GM10266 (cell line): ENCODE data around the gene C1orf198.
"Not testable (repeated sequence)": the region's sequence is repeated elsewhere in the genome, so short reads cannot be mapped to it uniquely, and the experiment has no call there.

ENCODE experiments used
- DNase-seq: peaks from one replicate; pipeline ENCODE4 v3.0.0; 2012; ENCODE audit errors: extremely low spot score
- TF ChIP-seq, protein P1 (sequence below): IDR thresholded peaks from 2 replicates; pipeline ENCODE4 v1.5.1; 2012; ENCODE audit warnings: mild to moderate bottlenecking, low read depth; ENCODE audit not compliant: control insufficient read depth, insufficient read depth; ENCODE audit errors: missing control alignments

C1orf198 gene

DNA sequence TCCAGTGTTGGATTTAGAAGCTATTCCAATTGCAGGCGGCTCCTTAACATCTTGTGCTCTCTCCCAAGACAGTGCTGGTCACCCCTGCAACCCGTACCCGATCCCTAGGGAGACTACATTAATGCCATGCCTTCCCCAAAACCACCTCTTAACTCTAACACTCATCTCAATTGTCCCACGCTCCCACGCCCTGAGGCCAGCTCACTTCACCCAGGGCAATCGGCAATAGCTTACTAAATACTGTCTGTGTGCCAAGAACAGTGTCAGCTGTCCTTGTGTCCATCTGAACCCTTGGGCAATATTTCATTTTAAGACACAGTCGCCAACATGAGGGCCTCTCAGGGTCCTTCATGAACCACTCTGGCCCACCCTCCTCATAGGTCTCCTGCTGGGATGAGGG lies 13.9 kb downstream of the C1orf198 start:
- TF ChIP-seq, protein P1, sequence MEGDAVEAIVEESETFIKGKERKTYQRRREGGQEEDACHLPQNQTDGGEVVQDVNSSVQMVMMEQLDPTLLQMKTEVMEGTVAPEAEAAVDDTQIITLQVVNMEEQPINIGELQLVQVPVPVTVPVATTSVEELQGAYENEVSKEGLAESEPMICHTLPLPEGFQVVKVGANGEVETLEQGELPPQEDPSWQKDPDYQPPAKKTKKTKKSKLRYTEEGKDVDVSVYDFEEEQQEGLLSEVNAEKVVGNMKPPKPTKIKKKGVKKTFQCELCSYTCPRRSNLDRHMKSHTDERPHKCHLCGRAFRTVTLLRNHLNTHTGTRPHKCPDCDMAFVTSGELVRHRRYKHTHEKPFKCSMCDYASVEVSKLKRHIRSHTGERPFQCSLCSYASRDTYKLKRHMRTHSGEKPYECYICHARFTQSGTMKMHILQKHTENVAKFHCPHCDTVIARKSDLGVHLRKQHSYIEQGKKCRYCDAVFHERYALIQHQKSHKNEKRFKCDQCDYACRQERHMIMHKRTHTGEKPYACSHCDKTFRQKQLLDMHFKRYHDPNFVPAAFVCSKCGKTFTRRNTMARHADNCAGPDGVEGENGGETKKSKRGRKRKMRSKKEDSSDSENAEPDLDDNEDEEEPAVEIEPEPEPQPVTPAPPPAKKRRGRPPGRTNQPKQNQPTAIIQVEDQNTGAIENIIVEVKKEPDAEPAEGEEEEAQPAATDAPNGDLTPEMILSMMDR, result no peak
- no peak for DNase-seq

DNA sequence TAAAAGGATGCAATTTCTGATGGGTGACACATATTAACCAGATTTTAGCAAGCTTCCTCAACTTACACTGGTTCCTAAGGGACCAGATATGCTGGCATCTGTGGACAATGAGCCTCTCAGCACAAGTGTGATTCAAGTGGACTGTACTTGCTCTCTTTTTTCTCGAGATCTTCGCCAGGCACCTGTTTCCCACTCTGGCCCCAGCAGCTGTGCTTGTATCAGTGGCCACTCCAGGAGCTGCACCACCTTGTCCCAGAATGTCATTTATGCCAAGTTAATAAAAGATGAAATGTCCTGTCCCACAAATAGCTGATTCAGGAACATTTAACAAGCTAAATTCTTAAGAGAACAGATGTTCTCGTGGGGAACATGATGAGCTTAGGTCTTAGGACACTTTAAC lies 14.6 kb downstream of the C1orf198 start:
- TF ChIP-seq, protein P1, result no peak
- no peak for DNase-seq

DNA sequence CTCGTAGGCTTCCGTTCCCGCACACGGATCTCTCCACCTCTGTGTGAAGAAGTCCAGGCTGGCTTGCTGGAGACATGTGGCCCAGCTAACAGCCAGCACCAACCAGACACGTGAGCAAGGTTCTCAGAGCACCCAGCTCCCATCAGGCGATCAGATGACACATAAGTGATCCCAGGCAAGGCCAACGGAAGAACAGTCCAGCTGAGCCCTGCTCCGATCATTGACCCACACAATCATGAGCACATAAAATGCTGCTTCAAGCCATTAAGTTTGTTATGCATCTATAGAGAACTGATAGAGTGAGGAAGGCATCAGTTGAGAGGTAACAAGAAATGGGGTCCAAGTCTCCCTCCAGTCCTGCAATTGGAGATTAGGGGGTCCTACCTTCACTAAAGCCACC lies 15.4 kb downstream of the C1orf198 start:
- TF ChIP-seq, protein P1, result no peak
- DNase-seq, result no peak

DNA sequence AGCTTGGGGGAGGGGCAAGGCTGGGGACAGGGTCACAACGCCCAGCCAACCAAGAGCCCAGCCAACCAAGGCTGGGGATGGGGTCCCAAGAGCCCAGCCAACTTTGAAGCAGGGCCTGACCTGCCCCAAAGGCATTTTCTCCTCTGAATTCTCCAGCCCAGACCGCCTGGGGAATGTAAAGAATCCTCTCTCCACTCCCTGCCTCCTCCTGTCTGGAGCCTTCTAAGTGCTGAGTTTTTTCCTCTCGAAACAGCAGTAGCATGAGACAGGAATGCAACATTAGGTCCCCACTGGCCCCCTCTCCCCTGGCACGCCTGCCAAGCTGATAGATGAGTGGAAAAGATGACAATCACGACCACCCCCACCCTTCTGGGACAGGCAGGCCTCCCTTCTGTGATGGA lies 17.0 kb downstream of the C1orf198 start:
- DNase-seq, result no peak
- TF ChIP-seq, protein P1, result no peak

DNA sequence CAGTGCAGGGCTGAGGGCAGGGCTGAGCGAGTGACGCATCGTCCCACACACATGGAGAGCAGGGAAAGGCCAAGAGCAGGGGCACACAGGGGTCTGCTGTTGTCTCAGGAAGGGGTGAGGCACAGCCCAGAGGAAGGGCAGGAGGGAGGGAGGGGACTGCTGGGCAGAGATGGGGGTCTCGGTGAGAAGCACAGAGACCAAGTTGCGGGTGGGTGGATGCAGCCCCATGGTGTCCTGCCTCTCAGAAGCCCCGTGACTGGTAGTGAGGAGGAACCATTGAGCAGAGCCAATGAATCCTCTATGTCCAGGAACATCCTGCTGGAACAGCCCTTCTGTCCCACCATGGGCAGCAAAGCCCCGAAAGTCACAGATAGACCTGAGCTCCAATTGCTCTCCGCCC lies 17.8 kb downstream of the C1orf198 start:
- DNase-seq, result no peak
- TF ChIP-seq, protein P1, result no peak

DNA sequence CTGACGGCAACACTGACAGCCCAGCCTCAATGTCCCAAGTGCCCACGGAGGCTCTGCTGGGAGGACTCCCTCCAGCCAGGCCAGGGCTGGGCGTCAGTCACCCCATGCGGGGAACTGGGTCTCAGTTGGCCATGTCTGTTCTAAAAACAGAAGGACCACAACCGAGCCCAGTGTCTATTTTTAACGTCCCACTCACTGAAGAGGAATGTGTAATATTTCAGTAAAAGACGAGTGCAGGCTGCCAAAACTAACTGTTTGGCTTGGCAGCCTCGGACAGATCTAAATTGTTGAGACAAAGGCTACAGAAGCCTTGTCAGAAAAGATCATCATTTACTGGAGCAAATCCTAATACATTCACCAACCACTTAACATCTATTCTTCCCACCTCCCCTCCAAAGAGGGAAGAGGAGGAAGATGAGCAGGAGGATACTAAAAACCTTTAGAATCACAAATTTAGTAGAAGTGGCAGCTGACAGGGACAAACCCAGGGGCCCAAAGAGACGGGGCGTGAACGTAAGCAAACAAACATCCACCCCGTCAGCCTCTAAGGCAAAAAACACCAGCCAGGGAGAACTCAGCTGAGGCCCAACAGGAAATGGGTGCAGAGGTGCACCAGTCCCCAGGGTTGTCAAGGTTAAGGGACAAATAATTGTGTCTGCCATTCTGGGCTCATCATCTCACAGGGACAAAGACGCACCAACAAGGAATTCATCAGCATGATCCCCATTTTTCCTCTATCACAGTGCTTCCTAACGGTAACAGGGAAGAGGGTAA lies 18.7 kb downstream of the C1orf198 start:
- TF ChIP-seq, protein P1, result no peak
- DNase-seq, result no peak

DNA sequence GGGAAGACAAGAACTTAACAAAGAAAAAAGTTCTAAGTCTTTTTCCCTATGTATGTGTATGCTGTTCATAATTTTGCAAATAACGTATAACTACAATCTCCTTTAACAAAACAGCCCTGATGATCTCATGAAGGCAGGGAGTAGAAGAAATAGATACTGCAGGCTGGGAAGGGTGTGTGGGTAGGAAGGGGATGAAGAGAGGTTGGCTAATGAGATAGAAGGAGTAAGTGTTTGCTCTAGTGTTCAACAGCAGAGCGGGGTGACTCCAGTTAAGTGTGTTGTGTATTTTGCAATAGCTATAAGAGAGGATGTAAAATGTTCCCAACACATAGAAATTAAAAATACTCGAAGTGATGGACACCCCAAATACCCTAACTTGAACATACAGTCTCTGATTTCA lies 20.1 kb downstream of the C1orf198 start:
- TF ChIP-seq, protein P1, result no peak

DNA sequence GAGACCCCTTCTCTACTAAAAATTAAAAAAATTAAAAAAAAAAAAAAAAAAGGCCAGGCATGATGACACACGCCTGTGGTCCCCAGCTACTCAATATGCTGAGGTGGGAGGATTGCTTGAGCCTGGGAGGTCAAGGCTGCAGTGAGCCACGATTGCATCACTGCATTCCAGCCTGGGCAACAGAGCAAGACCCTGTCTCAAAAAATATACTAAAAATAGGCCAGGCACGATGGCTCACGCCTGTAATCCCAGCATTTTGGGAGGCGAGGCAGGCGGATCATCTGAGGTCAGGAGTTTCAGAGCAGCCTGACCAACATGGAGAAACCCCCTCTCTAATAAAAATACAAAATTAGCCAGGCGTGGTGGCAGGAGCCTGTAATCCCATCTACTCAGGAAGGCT lies 23.1 kb downstream of the C1orf198 start:
- not testable (repeated sequence) for DNase-seq

More for the DNA sequence above, 20.1 kb downstream of the C1orf198 start:
- no peak for DNase-seq
